ENCODE results near the gene AK3.

The AK3 gene

DNA sequence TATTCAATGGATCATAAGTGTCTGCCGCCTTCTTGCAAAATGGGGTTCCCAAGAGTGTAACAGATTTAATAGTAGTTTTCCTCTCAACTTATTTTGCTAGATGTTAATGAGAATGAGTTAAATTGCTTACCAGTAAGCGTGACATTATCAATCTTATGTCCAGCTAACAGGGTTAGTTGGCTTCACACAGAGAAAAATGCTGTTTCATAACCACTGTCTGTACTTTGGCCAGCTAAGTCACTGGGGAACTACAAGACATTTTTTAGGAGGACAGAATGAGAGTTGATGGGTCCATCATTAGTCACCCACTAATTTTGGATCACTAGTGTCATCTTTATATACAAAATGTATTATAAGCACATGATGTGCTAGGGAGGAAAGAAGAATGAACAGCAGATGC lies 60.3 kb downstream of the AK3 start:
- no peaks in the 10 kb centered on the region for H3K27me3 ChIP-seq
- H3K9me3 ChIP-seq: no peaks in the 10 kb centered on the region
- H3K36me3 ChIP-seq: peaks cover 5% of the 10 kb centered on the region
- DNase-seq: no peak
- TF ChIP-seq, protein P1, sequence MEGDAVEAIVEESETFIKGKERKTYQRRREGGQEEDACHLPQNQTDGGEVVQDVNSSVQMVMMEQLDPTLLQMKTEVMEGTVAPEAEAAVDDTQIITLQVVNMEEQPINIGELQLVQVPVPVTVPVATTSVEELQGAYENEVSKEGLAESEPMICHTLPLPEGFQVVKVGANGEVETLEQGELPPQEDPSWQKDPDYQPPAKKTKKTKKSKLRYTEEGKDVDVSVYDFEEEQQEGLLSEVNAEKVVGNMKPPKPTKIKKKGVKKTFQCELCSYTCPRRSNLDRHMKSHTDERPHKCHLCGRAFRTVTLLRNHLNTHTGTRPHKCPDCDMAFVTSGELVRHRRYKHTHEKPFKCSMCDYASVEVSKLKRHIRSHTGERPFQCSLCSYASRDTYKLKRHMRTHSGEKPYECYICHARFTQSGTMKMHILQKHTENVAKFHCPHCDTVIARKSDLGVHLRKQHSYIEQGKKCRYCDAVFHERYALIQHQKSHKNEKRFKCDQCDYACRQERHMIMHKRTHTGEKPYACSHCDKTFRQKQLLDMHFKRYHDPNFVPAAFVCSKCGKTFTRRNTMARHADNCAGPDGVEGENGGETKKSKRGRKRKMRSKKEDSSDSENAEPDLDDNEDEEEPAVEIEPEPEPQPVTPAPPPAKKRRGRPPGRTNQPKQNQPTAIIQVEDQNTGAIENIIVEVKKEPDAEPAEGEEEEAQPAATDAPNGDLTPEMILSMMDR (IDR thresholded peaks at IDR 0.05; ENCODE audit: low read depth, low read length): no peak
- no peaks in the 10 kb centered on the region; the same call in 1 of the 2 replicates for H3K4me1 ChIP-seq
- H3K4me3 ChIP-seq (ENCODE audit: low read depth, low read length): peak overlapping the region; percentile 79

DNA sequence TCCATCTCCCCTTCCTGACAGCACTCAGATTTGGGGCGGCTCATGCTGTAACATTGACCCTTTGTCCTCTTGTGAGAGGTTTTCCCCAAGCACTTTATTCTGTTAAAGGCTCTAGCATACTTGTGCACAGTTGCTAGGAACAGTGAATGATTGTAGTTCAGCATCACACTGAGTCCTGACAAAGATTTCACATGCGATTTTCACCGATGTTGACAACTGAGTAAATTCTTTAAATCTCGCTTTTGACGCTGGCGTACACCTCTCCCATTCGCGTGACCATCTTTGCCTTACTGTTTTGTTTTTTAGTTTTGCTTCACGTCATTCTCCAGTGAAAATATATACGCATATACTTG lies 60.9 kb downstream of the AK3 start:
- Histone ChIP-seq H3K4me1 (no peaks in the 10 kb centered on the region; the same call in 1 of the 2 replicates), H3K9me3 (no peaks in the 10 kb centered on the region)

DNA sequence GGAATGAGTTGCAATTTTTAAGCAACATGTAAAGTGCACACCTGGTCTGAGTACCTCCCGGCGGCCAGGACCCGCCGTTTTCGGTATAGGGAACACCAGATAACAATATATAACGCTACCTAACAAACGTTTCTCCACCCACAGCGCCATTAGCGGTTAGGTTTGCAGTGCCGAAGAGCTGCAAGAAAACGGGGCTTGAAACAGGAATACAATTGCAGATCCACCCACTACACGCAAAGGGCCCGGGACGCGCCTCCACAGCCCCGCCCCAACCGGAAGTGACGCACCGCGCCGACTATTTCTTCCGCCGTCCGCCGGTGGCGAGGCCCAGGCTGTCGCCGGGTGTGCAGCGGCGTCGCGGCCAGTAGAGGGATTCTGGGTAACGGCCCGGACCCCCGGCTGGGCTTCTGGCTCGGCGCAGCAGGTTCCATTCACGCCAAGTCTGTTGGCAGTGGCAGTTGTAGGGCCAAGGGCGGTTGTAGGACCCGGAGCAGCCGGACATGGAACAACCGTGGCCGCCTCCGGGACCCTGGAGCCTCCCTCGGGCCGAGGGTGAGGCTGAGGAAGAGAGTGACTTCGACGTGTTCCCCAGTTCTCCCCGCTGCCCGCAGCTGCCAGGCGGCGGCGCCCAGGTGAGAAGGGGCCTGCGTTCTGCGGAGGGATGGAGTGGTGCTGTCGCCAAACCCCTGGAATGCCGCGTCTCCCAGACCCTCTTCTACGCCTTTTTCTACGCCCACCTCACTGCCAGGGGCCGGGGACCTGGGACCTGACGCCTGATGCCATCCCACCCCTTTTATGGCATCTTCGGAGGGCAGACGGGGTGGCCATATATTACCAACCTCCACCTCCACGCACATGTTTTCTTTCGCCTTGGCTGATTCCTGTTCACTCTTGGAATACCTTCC lies 61.5 kb downstream of the AK3 start, which contains the start of gene CDC37L1:
Gene CDC37L1 (plus strand): TSS at position 302 of the 905 bp plus-strand sequence. CDS start 199 bp downstream, at position 501.
- no peaks in the 10 kb centered on the region for H3K36me3 ChIP-seq
- TF ChIP-seq, protein P1 (IDR thresholded peaks at IDR 0.05; ENCODE audit: low read depth, low read length): peak; percentile 47
- H3K9me3 ChIP-seq: no peaks in the 10 kb centered on the region
- H3K27me3 ChIP-seq: no peaks in the 10 kb centered on the region
- H3K4me1 ChIP-seq: no peaks in the 10 kb centered on the region; the same call in 1 of the 2 replicates
- DNase-seq: peak; percentile 97
- peak within 1 kb of the TSS; percentile 79 for H3K4me3 ChIP-seq (ENCODE audit: low read depth, low read length)

More for the DNA sequence above, 60.9 kb downstream of the AK3 start:
- TF ChIP-seq, protein P1 (IDR thresholded peaks at IDR 0.05; ENCODE audit: low read depth, low read length): no peak
- peaks cover 4% of the 10 kb centered on the region; the same call in 1 of the 2 replicates for H3K36me3 ChIP-seq
- no peak for DNase-seq
- H3K27me3 ChIP-seq: no peaks in the 10 kb centered on the region
- H3K4me3 ChIP-seq (ENCODE audit: low read depth, low read length): peak overlapping the region; percentile 79

DNA sequence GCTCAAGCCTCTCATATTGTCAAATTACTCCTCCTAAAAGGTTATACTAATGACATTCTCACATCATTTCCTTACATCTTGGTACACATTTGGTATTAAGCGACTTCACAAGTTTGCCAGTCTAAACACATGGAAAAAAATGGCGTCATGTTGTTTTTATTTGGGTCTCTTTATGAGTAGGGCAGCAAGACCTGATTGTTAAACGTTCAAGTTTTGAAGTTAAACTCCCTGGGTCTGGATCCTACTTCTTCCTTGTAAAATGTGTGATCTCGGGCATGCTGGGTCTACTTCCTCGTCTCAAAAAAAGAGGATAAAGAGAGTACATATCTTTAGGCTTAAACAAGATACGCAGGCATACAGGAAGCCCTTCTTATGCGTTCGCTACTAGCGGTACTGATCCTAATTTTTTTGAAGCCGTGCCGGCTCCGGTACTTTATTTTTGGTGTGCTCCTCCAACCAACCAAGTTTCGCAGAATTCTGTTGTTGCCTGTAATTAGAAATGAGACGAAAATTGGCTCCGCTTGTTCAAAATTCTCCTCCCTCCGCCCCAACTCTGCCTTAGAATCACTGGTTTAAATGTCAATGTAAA lies 62.2 kb downstream of the AK3 start:
- H3K4me1 ChIP-seq: no peaks in the 10 kb centered on the region; the same call in 1 of the 2 replicates
- no peaks in the 10 kb centered on the region for H3K9me3 ChIP-seq
- no peak for DNase-seq
- H3K27me3 ChIP-seq: no peaks in the 10 kb centered on the region
- peak overlapping the region; percentile 79 for H3K4me3 ChIP-seq (ENCODE audit: low read depth, low read length)
- TF ChIP-seq, protein P1 (IDR thresholded peaks at IDR 0.05; ENCODE audit: low read depth, low read length): no peak
- no peaks in the 10 kb centered on the region for H3K36me3 ChIP-seq

DNA sequence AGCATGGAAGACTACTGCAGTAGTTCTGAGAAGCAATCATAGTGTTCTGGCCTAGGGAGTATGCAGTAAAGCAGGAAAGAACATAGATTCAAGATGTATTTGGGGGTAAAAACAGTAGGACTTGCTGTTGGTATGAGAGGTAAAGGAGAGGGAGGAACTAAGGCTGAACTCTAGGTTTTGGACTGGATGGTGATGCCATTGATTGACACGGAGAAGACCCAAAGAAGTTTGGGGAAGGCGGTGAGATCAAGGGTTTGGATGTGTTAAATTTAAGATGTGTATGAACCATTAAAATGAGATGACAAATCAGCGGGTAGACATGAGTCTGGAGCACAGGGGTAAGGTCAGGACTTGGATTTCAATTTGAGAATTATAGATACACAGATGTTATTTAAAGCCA lies 63.6 kb downstream of the AK3 start:
- no peak for DNase-seq
- no peak overlapping the region for H3K4me3 ChIP-seq (ENCODE audit: low read depth, low read length)
- no peaks in the 10 kb centered on the region for H3K27me3 ChIP-seq
- H3K36me3 ChIP-seq: no peaks in the 10 kb centered on the region
- H3K9me3 ChIP-seq: no peaks in the 10 kb centered on the region
- no peaks in the 10 kb centered on the region; the same call in 1 of the 2 replicates for H3K4me1 ChIP-seq
- TF ChIP-seq, protein P1 (IDR thresholded peaks at IDR 0.05; ENCODE audit: low read depth, low read length): no peak
